PC-9 (cell line): ENCODE results near the gene ARHGAP8. TPM values are rescaled to one million over a fixed set of nuclear protein-coding genes. Genes with fewer than 3 reads are reported as not detected.

Experiments
- BruUV-seq: library from RNA; stranded (reverse); fragments of 400-500 nt; replicated peaks from 2 replicates; lab custom pipeline; 2021; lab: Mats Ljungman, UMichigan
- CTCF ChIA-PET: fragments of 300-600 bp; sonication (Branson Sonifier 250); formaldehyde crosslinking; loops from one replicate; lab custom pipeline; 2022; ENCODE audit warnings: antibody characterized with exemption; lab: Charles Lee
- POLR2A ChIA-PET: fragments of 300-600 bp; sonication (Branson Sonifier 250); formaldehyde crosslinking; loops from one replicate; lab custom pipeline; 2022; ENCODE audit warnings: antibody characterized with exemption; ENCODE audit not compliant: unreplicated experiment; lab: Charles Lee
- DNase-seq, 2 experiments: peaks; one replicate each; pipeline versions ENCODE4 v3.0.0 to v3.0.0-alpha.2; 2015 to 2022; ENCODE audit warnings: mixed read lengths in 1 of 2
- H2AFZ ChIP-seq: fragments of 200-600 bp; sonication (generic); 2 replicates; pipeline ENCODE4 v1.8.1; 2017; ENCODE audit warnings: antibody characterized with exemption
- H3F3A ChIP-seq: fragments of 200-600 bp; sonication (generic); 2 replicates; pipeline ENCODE4 v1.8.1; 2017; ENCODE audit warnings: antibody characterized with exemption, mild to moderate bottlenecking, low read depth; ENCODE audit not compliant: insufficient read depth
- H3K27ac ChIP-seq: fragments of 200-600 bp; sonication (generic); 2 replicates; pipeline ENCODE4 v1.6.1; 2016; ENCODE audit warnings: mixed run types
- H3K27me3 ChIP-seq: fragments of 200-600 bp; sonication (generic); 2 replicates; pipeline ENCODE4 v1.6.1; 2016; ENCODE audit warnings: low read depth, mixed run types; ENCODE audit not compliant: insufficient read depth
- H3K36me3 ChIP-seq: fragments of 200-600 bp; sonication (generic); 2 replicates; pipeline ENCODE4 v1.6.1; 2016; ENCODE audit warnings: low read depth, mixed run types
- H3K4me1 ChIP-seq: fragments of 200-600 bp; sonication (generic); replicated peaks from 2 replicates; pipeline ENCODE4 v1.6.1; 2016; ENCODE audit warnings: mixed run types; ENCODE audit not compliant: insufficient read depth
- H3K4me2 ChIP-seq: fragments of 200-600 bp; sonication (generic); 2 replicates; pipeline ENCODE4 v1.6.1; 2017; ENCODE audit warnings: mixed run types
- H3K4me3 ChIP-seq: fragments of 200-600 bp; sonication (generic); 2 replicates; pipeline ENCODE4 v1.6.1; 2016; ENCODE audit warnings: mixed run types
- H3K79me2 ChIP-seq: fragments of 200-600 bp; sonication (generic); 2 replicates; pipeline ENCODE4 v1.6.1; 2017; ENCODE audit warnings: low read depth, mixed run types
- H3K9me2 ChIP-seq: fragments of 200-600 bp; sonication (generic); 2 replicates; pipeline ENCODE4 v1.8.1; 2017; ENCODE audit warnings: mild to moderate bottlenecking; ENCODE audit not compliant: insufficient read depth
- H3K9me3 ChIP-seq: fragments of 200-600 bp; sonication (generic); 2 replicates; pipeline ENCODE4 v1.8.1; 2016; ENCODE audit warnings: low read depth; ENCODE audit not compliant: insufficient read depth
- H4K20me1 ChIP-seq: fragments of 200-600 bp; sonication (generic); 2 replicates; pipeline ENCODE4 v1.8.1; 2017; ENCODE audit not compliant: insufficient read depth
- CTCF ChIP-seq: fragments of 200-600 bp; sonication (generic); conservative IDR thresholded peaks from 2 replicates; pipeline ENCODE4 v1.6.1; 2017; ENCODE audit warnings: mixed run types, antibody characterized with exemption, mild to moderate bottlenecking, moderate library complexity
- EZH2 ChIP-seq: fragments of 200-600 bp; sonication (generic); IDR thresholded peaks from 2 replicates; pipeline ENCODE4 v1.8.0; 2017; ENCODE audit warnings: antibody characterized with exemption, low read depth
- intact Hi-C: fragments of 100-400 bp; cut with micrococcal nuclease; formaldehyde crosslinking; loops from one replicate; pipeline ENCODE4 v1.10.0; 2022; ENCODE audit not compliant: unreplicated experiment
- total RNA-seq: library from RNA; stranded (reverse); gene quantifications from 2 replicates; pipeline ENCODE4 v1.2.3, GENCODE V29; 2021

Gene ARHGAP8
- total RNA-seq, 1 experiment from 2014 or later, result 114 TPM

- POLR2A ChIA-PET, result no interaction called here
- H3K4me3 ChIP-seq, result no peak overlapping the region
- intact Hi-C loops, result no loop called here
- no peak for DNase-seq
- TF ChIP-seq CTCF (no peak), EZH2 (no peak)
- no peaks in the 10 kb centered on the region for H3K36me3 ChIP-seq
- H3K4me2 ChIP-seq, result no peak overlapping the region
- BruUV-seq, result no TSS peak
- no peak overlapping the region for H3K27ac ChIP-seq
- H3K27me3 ChIP-seq, result no peaks in the 10 kb centered on the region
- no peak overlapping the region for H2AFZ ChIP-seq
- peaks cover 17% of the 10 kb centered on the region for H4K20me1 ChIP-seq
- CTCF ChIA-PET, result no interaction called here
- H3K79me2 ChIP-seq, result peaks cover 4% of the 10 kb centered on the region; the same call in 1 of the 2 replicates
- H3K4me1 ChIP-seq, result peaks cover 8% of the 10 kb centered on the region; the same call in 1 of the 2 replicates
- no peaks in the 10 kb centered on the region for H3F3A ChIP-seq
- H3K9me2 ChIP-seq, result no peaks in the 10 kb centered on the region
- no peaks in the 10 kb centered on the region for H3K9me3 ChIP-seq
Measured at GRCh38 chr22:44707178-44707577, 45.2 kb upstream of the ARHGAP8 start.

GRCh38 chr22:44707752-44708151 is 44.6 kb upstream of the ARHGAP8 start:
- H3K27ac ChIP-seq, result no peak overlapping the region
- H3F3A ChIP-seq, result no peaks in the 10 kb centered on the region
- no peak overlapping the region for H3K4me2 ChIP-seq
- peaks cover 8% of the 10 kb centered on the region; the same call in 1 of the 2 replicates for H3K4me1 ChIP-seq
- H3K27me3 ChIP-seq, result no peaks in the 10 kb centered on the region
- H3K9me2 ChIP-seq, result no peaks in the 10 kb centered on the region
- H3K79me2 ChIP-seq, result peaks cover 4% of the 10 kb centered on the region; the same call in 1 of the 2 replicates
- no TSS peak for BruUV-seq
- H3K4me3 ChIP-seq, result no peak overlapping the region
- H3K9me3 ChIP-seq, result no peaks in the 10 kb centered on the region
- intact Hi-C loops, result no loop called here
- peaks cover 17% of the 10 kb centered on the region for H4K20me1 ChIP-seq
- DNase-seq, result no peak
- no peak for TF ChIP-seq CTCF
- TF ChIP-seq EZH2, result no peak
- H2AFZ ChIP-seq, result no peak overlapping the region
- no peaks in the 10 kb centered on the region for H3K36me3 ChIP-seq
- ChIA-PET POLR2A (no interaction called here), CTCF (interaction anchor here (0.6 kb wide), 1 partner anchor 114 kb away, joined by 3 read pairs; no protein-coding TSS in a partner anchor)

- Histone ChIP-seq H3K9me3 (no peaks in the 10 kb centered on the region), H3K4me2 (no peak overlapping the region), H3K27me3 (no peaks in the 10 kb centered on the region), H3K4me3 (no peak overlapping the region), H3K4me1 (no peaks in the 10 kb centered on the region; the same call in 1 of the 2 replicates), H3F3A (no peaks in the 10 kb centered on the region), H3K27ac (no peak overlapping the region), H2AFZ (no peak overlapping the region), H3K9me2 (no peaks in the 10 kb centered on the region), H4K20me1 (peaks cover 13% of the 10 kb centered on the region), H3K79me2 (no peaks in the 10 kb centered on the region), H3K36me3 (no peaks in the 10 kb centered on the region)
- DNase-seq, result no peak
- ChIA-PET CTCF (no interaction called here), POLR2A (interaction anchor here (0.7 kb wide), 1 partner anchor 164 kb away, joined by 3 read pairs; no protein-coding TSS in a partner anchor)
- TF ChIP-seq EZH2, result no peak
- no peak for TF ChIP-seq CTCF
- no TSS peak for BruUV-seq
- intact Hi-C loops, result no loop called here
Measured at GRCh38 chr22:44709881-44710392, 42.4 kb upstream of the ARHGAP8 start.
